NCI-H82 treated with DMSO at 0.1 percent for 48 hours (cell line): ENCODE data around the gene NXPE1.
"Not testable (repeated sequence)": the region's sequence is repeated elsewhere in the genome, so short reads cannot be mapped to it uniquely, and the experiment has no call there.

ENCODE experiments used
- DNase-seq: peaks from one replicate; lab custom pipeline; 2025; ENCODE audit not compliant: unreplicated experiment; lab: John Stamatoyannopoulos, UW

Gene NXPE1

GRCh38 chr11:114559425-114560310, at the start of gene NXPE1:
TSS of gene NXPE1 (minus strand) at chr11:114559881. CDS start at chr11:114551201, 8,680 bp downstream.
- no peak for DNase-seq

GRCh38 chr11:114609429-114609828, 49.7 kb upstream of the NXPE1 start:
- no peak for DNase-seq

- not testable (repeated sequence) for DNase-seq
Observed at GRCh38 chr11:114608605-114609004, 48.9 kb upstream of the NXPE1 start.

- no peak for DNase-seq
Observed at GRCh38 chr11:114607753-114608459, 48.2 kb upstream of the NXPE1 start.

- not testable (repeated sequence) for DNase-seq
Observed at GRCh38 chr11:114606802-114607075, 47.1 kb upstream of the NXPE1 start.

GRCh38 chr11:114606003-114606801, 46.5 kb upstream of the NXPE1 start:
- no peak for DNase-seq

- no peak for DNase-seq
Observed at GRCh38 chr11:114605370-114605769, 45.7 kb upstream of the NXPE1 start.

GRCh38 chr11:114604886-114605285, 45.2 kb upstream of the NXPE1 start:
- DNase-seq: no peak

GRCh38 chr11:114604179-114604813, 44.6 kb upstream of the NXPE1 start:
- no peak for DNase-seq

- DNase-seq: not testable (repeated sequence)
Observed at GRCh38 chr11:114603151-114603550, 43.5 kb upstream of the NXPE1 start.

GRCh38 chr11:114598461-114598860, 38.8 kb upstream of the NXPE1 start:
- no peak for DNase-seq

- no peak for DNase-seq
Observed at GRCh38 chr11:114596175-114596919, 36.7 kb upstream of the NXPE1 start.

GRCh38 chr11:114595571-114595970, 35.9 kb upstream of the NXPE1 start, which contains the start of gene NXPE4:
TSS of gene NXPE4 (minus strand) at chr11:114595786. CDS start at chr11:114594759, 1,027 bp downstream.
- no peak for DNase-seq

GRCh38 chr11:114594703-114595102, 35.0 kb upstream of the NXPE1 start:
- no peak for DNase-seq

GRCh38 chr11:114587398-114587953, 27.8 kb upstream of the NXPE1 start:
- DNase-seq: no peak

- no peak for DNase-seq
Observed at GRCh38 chr11:114586797-114587196, 27.1 kb upstream of the NXPE1 start.

- no peak for DNase-seq
Observed at GRCh38 chr11:114571712-114572111, 12.0 kb upstream of the NXPE1 start.

- no peak for DNase-seq
Observed at GRCh38 chr11:114569801-114570200, 10.1 kb upstream of the NXPE1 start.

GRCh38 chr11:114566276-114566675, 6.6 kb upstream of the NXPE1 start:
- DNase-seq: no peak

GRCh38 chr11:114564831-114565230, 5.2 kb upstream of the NXPE1 start:
- no peak for DNase-seq
